ENCODE results near the gene LANCL1.
"Not testable (repeated sequence)": the region's sequence is repeated elsewhere in the genome, so short reads cannot be mapped to it uniquely, and the experiment has no call there.

The LANCL1 gene

DNA sequence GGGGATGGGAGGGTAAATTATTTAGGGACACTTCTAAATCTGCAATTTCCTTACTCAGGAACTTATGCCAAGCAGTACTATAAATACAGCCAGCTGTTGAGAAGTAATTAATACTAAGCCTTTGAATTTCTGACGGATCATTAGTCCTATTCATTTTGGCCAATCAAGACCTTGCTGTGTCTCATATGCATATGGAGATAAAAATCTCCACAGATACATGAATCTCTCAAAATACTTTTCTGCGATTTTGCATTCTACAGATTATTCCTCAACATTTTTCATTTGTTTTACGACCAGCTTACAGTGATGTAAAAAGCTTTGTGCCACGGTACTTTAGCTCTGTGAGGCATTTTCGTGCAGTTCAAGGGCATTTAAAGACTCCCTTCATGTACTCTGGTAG, 16.7 kb downstream of the LANCL1 start:
- DNase-seq (ENCODE audit: low read depth in 3 of 3): no peak

GRCh38 chr2:210459407-210459806, 17.2 kb downstream of the LANCL1 start:
- DNase-seq (ENCODE audit: low read depth in 3 of 3): no peak

DNA sequence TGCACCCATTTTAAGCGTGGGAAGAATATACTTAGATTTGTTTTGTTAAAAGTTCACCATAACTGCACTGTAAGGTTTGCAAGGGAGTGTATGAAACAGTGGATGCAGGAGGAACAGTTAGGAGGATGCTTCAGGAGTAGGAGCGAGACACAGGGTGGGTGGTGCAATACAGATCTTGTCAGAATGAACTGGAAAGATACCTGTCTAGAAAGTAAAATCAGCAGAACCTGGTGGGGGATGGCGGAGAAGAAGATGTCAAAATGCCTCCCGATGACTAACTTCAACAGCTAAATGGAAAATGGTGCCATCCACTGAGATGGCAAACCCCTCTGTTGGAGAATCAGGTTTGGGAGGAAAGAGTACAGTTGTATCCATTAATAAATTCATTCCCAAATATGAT, 18.2 kb downstream of the LANCL1 start:
- DNase-seq (ENCODE audit: low read depth in 3 of 3): no peak

DNA sequence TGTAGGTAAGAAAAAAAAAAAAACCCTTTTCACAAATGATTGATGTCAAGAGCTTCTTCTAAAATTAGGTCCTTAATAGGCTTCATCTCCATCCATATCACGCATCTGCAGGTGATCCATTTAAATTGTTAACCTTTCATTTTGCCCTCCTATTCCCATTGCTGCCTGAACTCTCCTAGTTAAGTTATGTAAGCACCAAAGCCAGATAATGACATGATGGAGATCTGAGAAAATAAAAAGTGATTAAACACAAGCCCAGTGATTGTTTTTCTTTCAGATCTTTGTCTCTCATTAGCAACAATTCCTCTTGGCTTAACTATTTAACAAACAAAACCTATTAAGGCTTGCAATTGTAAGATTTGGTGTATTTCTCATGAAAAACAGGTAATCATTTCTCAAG, 20.0 kb downstream of the LANCL1 start:
- no peak for DNase-seq (ENCODE audit: low read depth in 3 of 3)

- DNase-seq (ENCODE audit: low read depth in 3 of 3): no peak
These were observed 22.2 kb downstream of the LANCL1 start for GRCh38 chr2:210454336-210454735.

- no peak for DNase-seq (ENCODE audit: low read depth in 3 of 3)
These were observed 24.4 kb downstream of the LANCL1 start for GRCh38 chr2:210452194-210452593.

DNA sequence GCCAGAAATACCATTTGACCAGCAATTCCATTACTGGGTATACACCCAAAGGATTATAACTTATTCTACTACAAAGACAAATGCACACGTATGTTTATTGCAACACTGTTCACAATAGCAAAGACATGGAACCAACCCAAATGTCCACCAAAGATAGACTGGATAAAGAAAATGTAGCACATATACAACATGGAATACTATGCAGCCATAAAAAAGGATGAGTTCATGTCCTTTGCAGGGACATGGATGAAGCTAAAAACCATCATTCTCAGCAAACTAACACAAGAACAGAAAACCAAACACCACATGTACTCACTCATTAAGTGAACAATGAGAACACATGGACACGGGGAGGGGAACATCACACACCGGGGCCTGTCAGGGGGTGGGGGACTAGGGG, 25.6 kb downstream of the LANCL1 start:
- DNase-seq (ENCODE audit: low read depth in 3 of 3): not testable (repeated sequence)

DNA sequence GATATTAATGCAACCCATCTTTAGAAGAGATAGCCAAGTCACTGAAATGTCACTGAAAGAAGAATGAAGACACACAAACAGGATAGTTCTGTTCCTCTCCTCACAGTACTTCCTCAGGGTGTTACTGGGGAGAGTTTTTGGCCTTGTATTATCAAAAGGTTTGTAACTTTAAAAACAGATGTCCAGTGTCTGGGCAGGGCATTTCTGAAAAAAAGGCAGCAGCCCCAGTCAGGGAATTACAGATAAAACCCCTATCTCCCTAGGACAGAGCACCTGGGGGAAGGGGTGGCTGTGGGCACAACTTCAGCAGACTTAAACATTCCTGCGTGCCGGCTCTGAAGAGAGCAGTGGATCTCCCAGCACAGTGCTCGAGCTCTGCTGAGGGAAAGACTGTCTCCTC, 30.8 kb downstream of the LANCL1 start:
- DNase-seq (ENCODE audit: low read depth in 3 of 3): no peak

DNA sequence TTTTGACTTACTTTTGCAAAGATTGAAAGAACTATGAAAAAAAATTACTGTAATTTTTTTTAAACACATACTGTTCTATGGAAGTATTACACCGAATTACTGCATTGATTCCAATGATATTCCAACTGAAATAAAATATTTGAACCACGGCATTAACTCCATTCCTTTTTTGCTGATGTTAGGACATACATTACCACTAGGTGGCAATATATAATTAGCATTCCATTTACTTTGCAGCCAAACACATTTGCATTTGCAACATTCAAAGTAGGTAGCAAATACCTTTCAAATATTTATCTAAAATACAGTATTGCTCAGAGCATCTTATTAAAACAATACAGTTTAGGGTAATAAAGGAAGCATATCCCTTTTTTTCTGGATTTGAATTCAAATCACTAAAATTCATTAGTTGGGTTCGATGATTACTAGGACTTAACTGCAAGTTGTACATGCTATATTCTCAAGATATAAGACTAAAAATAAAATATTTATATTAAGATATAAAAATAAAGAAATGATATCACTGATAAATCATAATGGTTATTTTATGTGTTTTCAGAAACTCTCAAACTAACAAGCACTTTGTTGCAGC, 31.3 kb downstream of the LANCL1 start:
- DNase-seq (ENCODE audit: low read depth in 3 of 3): no peak

DNA sequence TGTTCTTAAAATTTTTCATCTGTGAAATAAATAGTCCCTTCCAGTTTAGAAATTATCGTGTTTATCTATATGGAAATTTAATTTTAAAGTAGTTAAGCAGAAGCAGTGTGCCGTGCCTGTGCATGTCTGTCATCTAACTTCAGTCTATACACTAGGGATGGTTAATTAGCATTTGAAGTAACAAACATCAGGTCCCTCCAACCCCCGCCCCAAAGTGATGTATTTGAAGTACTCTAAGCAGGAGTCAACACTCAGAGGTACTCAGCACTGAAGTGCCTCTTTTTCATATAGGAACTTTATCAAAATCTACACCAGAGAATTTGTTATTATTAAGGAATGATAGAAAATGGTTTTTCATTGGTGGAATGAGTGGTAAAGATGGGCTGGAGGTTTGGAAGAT, 33.0 kb downstream of the LANCL1 start:
- no peak for DNase-seq (ENCODE audit: low read depth in 3 of 3)

DNA sequence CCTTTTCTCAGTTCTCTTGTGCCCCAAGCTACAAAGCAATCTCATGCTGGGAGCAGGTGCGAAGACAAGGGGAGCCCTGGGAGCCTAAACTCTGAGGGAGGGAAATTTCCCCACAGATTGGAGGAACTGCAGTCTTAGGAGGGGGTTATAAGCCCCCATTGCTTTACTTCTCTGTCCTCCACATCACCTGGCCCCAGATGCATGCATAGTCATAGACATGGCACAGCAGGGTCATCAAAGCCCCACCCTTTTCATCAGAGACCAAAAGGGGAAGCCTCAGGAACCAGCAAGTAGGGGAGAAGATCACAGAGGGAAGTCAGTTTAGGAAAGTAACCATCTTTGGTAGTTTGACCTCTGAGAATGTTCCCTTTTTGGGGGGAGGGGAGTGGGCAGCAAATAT, 33.7 kb downstream of the LANCL1 start:
- DNase-seq (ENCODE audit: low read depth in 3 of 3): no peak

- DNase-seq (ENCODE audit: low read depth in 3 of 3): no peak
These were observed 34.1 kb downstream of the LANCL1 start for GRCh38 chr2:210442457-210442856.

GRCh38 chr2:210440206-210440605, 36.4 kb downstream of the LANCL1 start:
- DNase-seq (ENCODE audit: low read depth in 3 of 3): no peak

- DNase-seq (ENCODE audit: low read depth in 3 of 3): no peak
These were observed 41.1 kb downstream of the LANCL1 start for GRCh38 chr2:210435439-210435838.

GRCh38 chr2:210432633-210433032, 43.9 kb downstream of the LANCL1 start:
- no peak for DNase-seq (ENCODE audit: low read depth in 3 of 3)

GRCh38 chr2:210429403-210430137, 47.0 kb downstream of the LANCL1 start:
- no peak for DNase-seq (ENCODE audit: low read depth in 3 of 3)

GRCh38 chr2:210428393-210429179, 48.0 kb downstream of the LANCL1 start:
- DNase-seq (ENCODE audit: low read depth in 3 of 3): no peak

DNA sequence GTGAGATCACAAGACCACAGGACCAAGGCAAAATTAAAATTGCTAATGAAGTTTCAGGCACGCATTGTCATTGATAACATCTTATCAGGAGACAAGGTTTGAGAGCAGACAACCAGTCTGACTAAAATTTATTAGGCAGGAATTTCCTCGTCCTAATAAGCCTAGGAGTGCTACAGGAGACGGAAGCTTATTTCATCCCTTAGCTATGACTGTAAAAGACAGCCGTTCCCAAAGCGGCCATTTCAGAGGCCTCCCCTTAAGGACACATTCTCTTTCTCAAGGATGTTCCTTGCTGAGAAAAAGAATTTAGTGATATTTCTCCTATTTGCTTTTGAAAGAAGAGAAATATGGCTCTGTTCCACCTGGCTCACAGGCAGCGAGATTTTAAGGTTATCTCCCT, 49.2 kb downstream of the LANCL1 start:
- DNase-seq (ENCODE audit: low read depth in 3 of 3): not testable (repeated sequence)

DNA sequence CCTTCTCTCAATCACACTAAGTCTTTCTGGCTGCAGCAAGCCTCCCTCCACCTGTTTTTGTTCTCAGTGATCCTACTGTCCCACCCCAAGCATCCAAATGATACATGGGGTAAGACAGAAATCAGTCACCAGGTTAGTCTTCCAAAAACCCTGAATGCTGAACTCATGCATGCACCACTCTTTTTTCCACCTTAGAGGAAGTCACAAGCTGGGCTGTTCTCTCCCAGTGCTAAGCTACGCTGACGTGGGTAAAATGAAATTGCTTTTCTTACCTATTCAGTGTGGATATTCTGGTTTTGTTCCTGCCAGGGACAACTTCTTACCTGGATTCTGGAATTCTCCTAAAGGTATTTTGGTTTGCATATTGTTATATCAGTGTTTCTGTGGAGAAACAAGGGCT, 54.2 kb downstream of the LANCL1 start:
- no peak for DNase-seq (ENCODE audit: low read depth in 3 of 3)

DNA sequence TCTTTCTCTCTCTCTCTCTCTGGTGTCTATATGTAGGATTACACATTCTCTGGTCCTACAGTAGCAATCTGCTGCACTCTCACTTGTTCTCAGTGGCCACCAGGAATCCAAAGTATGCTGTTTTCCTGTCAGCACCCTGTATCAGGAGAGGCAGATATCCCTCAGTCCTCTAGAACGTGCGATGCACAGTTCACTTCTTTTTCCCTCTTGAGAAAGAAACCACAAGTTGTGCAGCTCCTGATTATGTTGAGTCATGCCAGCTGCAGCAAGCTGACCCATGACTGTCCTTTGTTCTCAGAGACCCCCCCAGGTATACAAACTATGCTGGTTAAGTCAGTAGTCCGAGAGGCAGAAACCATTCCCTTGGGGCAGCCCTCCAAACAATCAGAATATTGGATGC, 54.6 kb downstream of the LANCL1 start:
- DNase-seq (ENCODE audit: low read depth in 3 of 3): no peak

DNA sequence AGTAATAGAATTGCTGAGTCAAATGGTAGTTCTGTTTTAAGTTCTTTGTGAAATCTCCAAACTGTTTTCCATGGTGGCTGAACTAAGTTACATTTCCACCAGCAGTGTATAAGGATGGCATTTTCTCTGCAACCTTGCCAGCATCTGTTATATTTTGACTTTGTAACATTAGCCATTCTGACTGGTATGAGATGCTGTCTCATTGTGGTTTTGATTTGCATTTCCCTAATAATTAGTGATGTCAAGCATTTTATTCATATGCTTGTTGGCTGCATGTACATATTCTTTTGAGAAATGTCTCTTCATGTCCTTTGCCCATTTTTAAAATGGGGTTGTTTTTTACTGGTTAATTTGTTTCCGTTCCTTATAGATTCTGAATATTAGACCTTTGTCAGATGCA, 63.9 kb downstream of the LANCL1 start:
- no peak for DNase-seq (ENCODE audit: low read depth in 3 of 3)

DNA sequence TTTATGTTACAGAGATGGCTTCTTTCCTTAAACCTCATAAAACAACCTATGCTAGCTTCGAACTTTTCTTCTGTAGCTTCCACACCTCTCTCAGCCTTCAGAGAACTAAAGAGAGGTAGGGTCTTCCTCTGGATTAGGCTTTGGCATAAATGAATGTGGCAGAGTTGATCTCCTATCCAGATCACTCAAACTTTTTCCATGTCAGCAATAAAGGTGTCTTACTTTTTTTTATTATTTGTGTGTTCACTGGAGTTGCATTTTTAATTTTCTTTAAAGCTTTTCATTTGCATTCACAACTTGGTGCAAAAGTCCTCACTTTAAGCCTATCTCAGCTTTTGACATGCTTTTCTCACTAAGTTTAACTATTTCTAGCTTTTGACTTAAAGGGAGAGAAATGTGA, 66.0 kb downstream of the LANCL1 start:
- DNase-seq (ENCODE audit: low read depth in 3 of 3): no peak

- DNase-seq (ENCODE audit: low read depth in 3 of 3): no peak
These were observed 77.0 kb downstream of the LANCL1 start for GRCh38 chr2:210399440-210400041.

Measured in stimulated activated CD4-positive, alpha-beta T cell treated with anti-CD3 and anti-CD28 coated beads, TNF-alpha, amount 100 ng/mL, for 48 hours (primary cell).